Measurements from ENCODE around the gene RRAGC. TPM values are rescaled to one million over a fixed set of nuclear protein-coding genes. Genes with fewer than 3 reads are reported as not detected.

RRAGC gene
- total RNA-seq, 1 donor from 2014 or later: 3.3 TPM

DNA sequence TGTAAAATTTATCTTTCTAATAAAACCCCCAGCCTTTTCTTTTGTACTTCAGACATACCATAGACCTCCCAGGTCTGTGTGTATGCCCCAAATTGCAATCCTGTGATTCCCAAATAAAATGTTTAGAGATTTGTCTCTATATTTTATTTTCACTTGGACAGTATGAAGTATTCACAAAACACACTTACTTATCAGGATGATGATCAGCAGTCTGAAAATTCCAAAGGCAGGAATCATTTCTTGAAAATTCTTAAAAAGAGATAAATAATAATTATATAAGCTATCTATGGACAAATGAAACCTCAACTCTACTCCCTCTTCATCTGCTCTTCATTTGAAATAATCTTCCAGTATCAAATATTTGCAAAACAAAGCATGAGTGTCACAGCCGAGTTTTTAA, 33.4 kb upstream of the RRAGC start:
- no peak for DNase-seq (ENCODE audit: low read depth)
- TF ChIP-seq, protein P1, sequence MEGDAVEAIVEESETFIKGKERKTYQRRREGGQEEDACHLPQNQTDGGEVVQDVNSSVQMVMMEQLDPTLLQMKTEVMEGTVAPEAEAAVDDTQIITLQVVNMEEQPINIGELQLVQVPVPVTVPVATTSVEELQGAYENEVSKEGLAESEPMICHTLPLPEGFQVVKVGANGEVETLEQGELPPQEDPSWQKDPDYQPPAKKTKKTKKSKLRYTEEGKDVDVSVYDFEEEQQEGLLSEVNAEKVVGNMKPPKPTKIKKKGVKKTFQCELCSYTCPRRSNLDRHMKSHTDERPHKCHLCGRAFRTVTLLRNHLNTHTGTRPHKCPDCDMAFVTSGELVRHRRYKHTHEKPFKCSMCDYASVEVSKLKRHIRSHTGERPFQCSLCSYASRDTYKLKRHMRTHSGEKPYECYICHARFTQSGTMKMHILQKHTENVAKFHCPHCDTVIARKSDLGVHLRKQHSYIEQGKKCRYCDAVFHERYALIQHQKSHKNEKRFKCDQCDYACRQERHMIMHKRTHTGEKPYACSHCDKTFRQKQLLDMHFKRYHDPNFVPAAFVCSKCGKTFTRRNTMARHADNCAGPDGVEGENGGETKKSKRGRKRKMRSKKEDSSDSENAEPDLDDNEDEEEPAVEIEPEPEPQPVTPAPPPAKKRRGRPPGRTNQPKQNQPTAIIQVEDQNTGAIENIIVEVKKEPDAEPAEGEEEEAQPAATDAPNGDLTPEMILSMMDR (conservative IDR thresholded peaks at IDR 0.05; ENCODE audit: low read depth, low read length): no peak
- H3K4me3 ChIP-seq (ENCODE audit: low read depth, low read length): no peak overlapping the region

DNA sequence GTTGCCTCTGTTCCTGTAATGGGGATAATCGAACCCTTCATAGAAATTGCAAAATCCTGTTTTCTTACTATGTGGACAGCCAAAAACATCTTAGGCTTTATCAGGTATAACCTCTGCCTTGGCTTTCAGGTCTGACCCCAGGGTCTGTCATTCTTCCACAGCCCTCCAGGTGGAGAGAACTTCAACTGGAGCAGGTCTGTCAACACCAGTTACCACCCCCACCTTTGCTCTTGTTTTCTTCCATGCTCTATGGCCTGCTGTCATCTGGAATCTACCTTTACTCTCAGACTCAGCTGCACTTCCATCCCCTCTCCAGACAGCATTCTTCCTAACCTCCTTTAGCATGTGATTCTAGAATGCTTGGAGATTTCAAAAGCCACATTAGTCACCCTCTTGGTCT, 32.2 kb upstream of the RRAGC start:
- peak; percentile 22 for DNase-seq (ENCODE audit: low read depth)
- TF ChIP-seq, protein P1 (conservative IDR thresholded peaks at IDR 0.05; ENCODE audit: low read depth, low read length): peak; percentile 35
- no peak overlapping the region for H3K4me3 ChIP-seq (ENCODE audit: low read depth, low read length)

DNA sequence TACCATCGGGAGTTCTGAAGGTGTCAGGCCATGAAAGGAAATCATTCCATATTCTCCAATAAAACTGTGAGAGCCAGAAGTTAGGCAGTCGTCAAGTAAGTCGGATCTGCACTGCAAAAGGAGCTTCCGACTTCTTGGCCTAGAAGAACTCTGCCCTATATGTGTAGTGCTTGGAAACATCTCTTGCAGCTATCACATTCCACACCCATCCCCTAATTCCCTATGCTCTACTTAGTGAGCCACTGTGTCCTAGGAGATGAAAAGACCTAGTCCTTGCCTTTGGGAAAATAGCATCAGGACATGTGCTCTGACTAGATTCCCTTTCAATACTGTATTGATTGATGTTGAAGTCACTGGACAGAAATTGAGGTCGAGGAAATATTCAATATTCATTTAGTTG, 30.0 kb upstream of the RRAGC start:
- H3K4me3 ChIP-seq (ENCODE audit: low read depth, low read length): no peak overlapping the region
- DNase-seq (ENCODE audit: low read depth): no peak
- TF ChIP-seq, protein P1 (conservative IDR thresholded peaks at IDR 0.05; ENCODE audit: low read depth, low read length): no peak

DNA sequence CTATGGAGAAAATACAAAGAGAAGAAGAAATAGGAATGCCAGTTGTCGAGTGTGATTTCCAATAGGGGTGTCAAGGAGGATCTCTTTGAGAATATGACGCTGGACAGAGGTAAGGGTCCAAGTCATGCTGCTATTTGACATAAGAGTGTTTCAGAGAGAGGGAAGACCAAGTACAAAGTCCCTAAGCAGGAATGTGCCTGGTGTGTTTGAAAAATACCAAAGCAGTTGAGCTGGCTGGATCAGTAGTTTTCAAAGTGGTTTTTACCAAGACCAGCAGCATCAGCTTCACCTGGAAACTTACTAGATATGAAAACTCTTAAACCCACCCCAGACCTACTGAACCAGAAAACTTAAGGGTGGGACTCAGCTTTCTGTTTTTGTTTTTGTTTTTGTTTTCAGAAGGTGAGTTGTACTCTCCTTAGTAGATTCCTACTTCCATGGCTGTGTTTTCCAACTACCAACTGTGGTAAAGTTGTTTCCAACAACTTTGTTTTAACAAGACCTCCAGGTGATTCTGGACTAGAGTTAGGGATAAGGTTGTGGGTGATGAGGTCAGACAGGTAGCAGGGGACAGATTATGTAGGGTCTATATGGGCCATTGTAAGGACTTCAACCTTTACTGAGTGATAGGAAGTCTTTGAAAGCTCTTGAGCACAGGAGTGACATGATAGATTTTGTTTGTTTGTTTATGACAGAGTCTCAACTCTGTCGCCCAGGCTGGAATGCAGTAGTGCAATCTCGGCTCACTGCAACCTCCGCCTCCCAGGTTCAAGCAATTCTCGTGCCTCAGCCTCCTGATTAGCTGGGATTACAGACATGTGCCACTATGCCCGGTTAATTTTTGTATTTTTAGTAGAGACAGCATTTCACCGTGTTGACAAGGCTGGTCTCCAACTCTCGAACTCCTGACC, 29.1 kb upstream of the RRAGC start:
- TF ChIP-seq, protein P1 (conservative IDR thresholded peaks at IDR 0.05; ENCODE audit: low read depth, low read length): no peak

DNA sequence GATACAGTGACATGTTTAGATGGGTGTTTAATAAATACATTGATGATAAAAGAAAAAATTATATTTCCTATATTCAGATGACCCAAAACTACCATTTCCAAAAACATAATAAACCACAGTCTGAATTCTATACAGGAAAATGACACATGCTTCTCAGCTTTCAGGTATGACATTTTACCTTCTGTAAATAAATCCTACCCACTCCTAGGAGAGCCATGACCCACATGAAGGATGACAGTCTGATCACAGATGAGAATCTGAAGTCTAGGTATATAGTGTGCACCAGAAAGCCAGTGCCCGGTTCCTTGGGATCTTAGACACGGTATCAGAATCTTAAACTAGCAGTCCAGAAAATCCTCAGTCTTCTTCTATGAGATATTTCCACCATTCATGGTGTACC, 25.5 kb upstream of the RRAGC start:
- H3K4me3 ChIP-seq (ENCODE audit: low read depth, low read length): no peak overlapping the region
- DNase-seq (ENCODE audit: low read depth): no peak
- TF ChIP-seq, protein P1 (conservative IDR thresholded peaks at IDR 0.05; ENCODE audit: low read depth, low read length): no peak

More for the DNA sequence above, 29.1 kb upstream of the RRAGC start:
- H3K4me3 ChIP-seq (ENCODE audit: low read depth, low read length): no peak overlapping the region
- DNase-seq (ENCODE audit: low read depth): no peak

DNA sequence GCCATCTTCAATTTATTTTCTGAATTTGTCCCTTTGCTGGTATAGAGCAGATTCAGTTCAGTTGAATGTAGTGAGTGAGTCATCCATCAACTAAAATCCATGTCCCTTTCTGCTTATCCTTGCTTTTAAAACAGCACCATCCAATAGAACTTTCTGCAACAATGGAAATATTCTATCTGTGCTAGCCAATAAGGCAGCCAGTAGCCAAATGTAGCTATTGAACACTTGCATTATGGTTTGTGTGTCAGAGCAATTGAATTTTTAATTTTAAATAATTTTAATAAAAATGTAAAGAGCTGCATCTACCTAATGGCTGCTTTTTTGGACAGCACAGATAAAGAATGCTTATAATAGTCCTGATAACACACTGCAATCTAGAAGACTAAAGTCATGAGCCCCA, 21.9 kb upstream of the RRAGC start, which contains the start of gene GJA9:
GJA9 (minus strand) TSS at position 101 of the 400 bp plus-strand sequence. CDS start 5,489 bp downstream, outside the sequence.
- TF ChIP-seq, protein P1 (conservative IDR thresholded peaks at IDR 0.05; ENCODE audit: low read depth, low read length): no peak
- no peak within 1 kb of the TSS for H3K4me3 ChIP-seq (ENCODE audit: low read depth, low read length)
- no peak for DNase-seq (ENCODE audit: low read depth)
